GM10266 (cell line): Measurements from ENCODE around the gene TGM4.

ENCODE experiments used
- DNase-seq: peaks from one replicate; pipeline ENCODE4 v3.0.0; 2012; ENCODE audit errors: extremely low spot score
- CTCF ChIP-seq: IDR thresholded peaks from 2 replicates; pipeline ENCODE4 v1.5.1; 2012; ENCODE audit warnings: mild to moderate bottlenecking, low read depth; ENCODE audit not compliant: control insufficient read depth, insufficient read depth; ENCODE audit errors: missing control alignments

The TGM4 gene

GRCh38 chr3:44880284-44880683 lies 5.9 kb downstream of the TGM4 start:
- no peak for DNase-seq
- no peak for TF ChIP-seq CTCF

- TF ChIP-seq CTCF: peak; percentile 12
- no peak for DNase-seq
These were observed 9.0 kb downstream of the TGM4 start for GRCh38 chr3:44883213-44883955.

- no peak for DNase-seq
These were observed 9.6 kb downstream of the TGM4 start for GRCh38 chr3:44883999-44884431.

GRCh38 chr3:44885618-44886017 lies 11.2 kb downstream of the TGM4 start:
- no peak for TF ChIP-seq CTCF
- DNase-seq: no peak

More at GRCh38 chr3:44883999-44884431, 9.6 kb downstream of the TGM4 start:
- no peak for TF ChIP-seq CTCF

- TF ChIP-seq CTCF: no peak
- no peak for DNase-seq
These were observed 12.2 kb downstream of the TGM4 start for GRCh38 chr3:44886561-44886960.

- no peak for DNase-seq
- TF ChIP-seq CTCF: no peak
These were observed 12.7 kb downstream of the TGM4 start for GRCh38 chr3:44887101-44887500.

- no peak for TF ChIP-seq CTCF
- no peak for DNase-seq
These were observed 15.8 kb downstream of the TGM4 start for GRCh38 chr3:44890258-44890657.
